A549 (cell line): ENCODE measurements around the gene SETBP1.

ENCODE experiments used
- BHLHE40 ChIP-seq: IDR thresholded peaks from 2 replicates; pipeline ENCODE4 v1.6.1; 2012; ENCODE audit warnings: low read depth, low read length, inconsistent platforms
- CBX2 ChIP-seq: fragments of 200-600 bp; sonication (generic); IDR thresholded peaks from 2 replicates; pipeline ENCODE4 v1.6.1; 2016; ENCODE audit warnings: low read depth, mild to moderate bottlenecking, borderline replicate concordance
- CBX8 ChIP-seq: fragments of 200-600 bp; sonication (generic); IDR thresholded peaks from 2 replicates; pipeline ENCODE4 v1.6.1; 2016
- CEBPB ChIP-seq, 2 experiments: fragments of >200 bp in 1 of 2; sonication (Bioruptor Twin) in 1 of 2; formaldehyde crosslinking in 1 of 2; IDR thresholded peaks; 2 replicates each; pipeline ENCODE4 v1.6.1; 2012 to 2016
- CTCF ChIP-seq: fragments of >200 bp; sonication (Bioruptor Twin); formaldehyde crosslinking; IDR thresholded peaks from 3 replicates; pipeline ENCODE4 v1.5.1; 2016
- HES2 ChIP-seq: fragments of >200 bp; sonication (Bioruptor Twin); formaldehyde crosslinking; IDR thresholded peaks from 2 replicates; pipeline ENCODE4 v1.6.1; 2016
- HMGXB4 ChIP-seq: fragments of 250-450 bp; sonication (Bioruptor Pico); IDR thresholded peaks from 2 replicates; pipeline ENCODE4 v1.5.0; 2021; ENCODE audit warnings: mild to moderate bottlenecking, moderate library complexity, borderline replicate concordance
- HOXA7 ChIP-seq: fragments of 250-450 bp; sonication (Bioruptor Pico); IDR thresholded peaks from 2 replicates; pipeline ENCODE4 v1.5.0; 2020; ENCODE audit warnings: mild to moderate bottlenecking, moderate library complexity
- KDM5A ChIP-seq: fragments of 200-600 bp; sonication (generic); IDR thresholded peaks from 2 replicates; pipeline ENCODE4 v1.6.1; 2016; ENCODE audit warnings: antibody characterized with exemption, mild to moderate bottlenecking
- POLR2A ChIP-seq: IDR thresholded peaks from 2 replicates; pipeline ENCODE4 v1.6.1; 2012; ENCODE audit warnings: mild to moderate bottlenecking, low read length
- RARB ChIP-seq: fragments of 250-450 bp; sonication (Bioruptor Pico); IDR thresholded peaks from 2 replicates; pipeline ENCODE4 v1.8.0; 2021; ENCODE audit warnings: mild to moderate bottlenecking, moderate library complexity
- RFX5 ChIP-seq: fragments of 450-650 bp; IDR thresholded peaks from 2 replicates; pipeline ENCODE4 v1.7.1; 2014; ENCODE audit warnings: antibody characterized with exemption, mild to moderate bottlenecking, moderate library complexity

- TF ChIP-seq HMGXB4 (CRISPR knock-in tag): no peak
- TF ChIP-seq CBX8: no peak
- TF ChIP-seq CTCF: no peak
- TF ChIP-seq POLR2A: no peak
- TF ChIP-seq HES2: no peak
- TF ChIP-seq BHLHE40: no peak
- TF ChIP-seq CEBPB (IDR thresholded peaks at IDR 0.05): no peak
- TF ChIP-seq HOXA7 (CRISPR knock-in tag): no peak
- no peak for TF ChIP-seq CBX2
- no peak for TF ChIP-seq RARB (CRISPR knock-in tag)
- TF ChIP-seq RFX5: no peak
- no peak for TF ChIP-seq KDM5A
Observed at GRCh38 chr18:44844486-44844885, 163.8 kb downstream of the SETBP1 start.
